GM10248 (cell line): ENCODE results near the gene MISP.

ENCODE experiments used
- CTCF ChIA-PET: fragments of 300-600 bp; sonication (Branson Sonifier 250); formaldehyde crosslinking; extraction: SDS; loops from one replicate; lab custom pipeline; 2021; ENCODE audit warnings: antibody characterized with exemption; lab: Yijun Ruan, JAX
- POLR2A ChIA-PET: fragments of 350-650 bp; sonication (Branson Sonifier 250); formaldehyde crosslinking; extraction: SDS; loops from one replicate; lab custom pipeline; 2020; ENCODE audit warnings: antibody characterized with exemption; lab: Yijun Ruan, JAX
- DNase-seq: peaks from one replicate; pipeline ENCODE4 v3.0.0; 2012; ENCODE audit errors: extremely low spot score
- TF ChIP-seq, protein P1 (sequence below): IDR thresholded peaks from 2 replicates; pipeline ENCODE4 v1.5.1; 2012; ENCODE audit warnings: mild to moderate bottlenecking, low read depth; ENCODE audit errors: extremely low read depth, missing control alignments, control extremely low read depth

Gene MISP

GRCh38 chr19:784541-784940, 33.6 kb downstream of the MISP start:
- TF ChIP-seq, protein P1, sequence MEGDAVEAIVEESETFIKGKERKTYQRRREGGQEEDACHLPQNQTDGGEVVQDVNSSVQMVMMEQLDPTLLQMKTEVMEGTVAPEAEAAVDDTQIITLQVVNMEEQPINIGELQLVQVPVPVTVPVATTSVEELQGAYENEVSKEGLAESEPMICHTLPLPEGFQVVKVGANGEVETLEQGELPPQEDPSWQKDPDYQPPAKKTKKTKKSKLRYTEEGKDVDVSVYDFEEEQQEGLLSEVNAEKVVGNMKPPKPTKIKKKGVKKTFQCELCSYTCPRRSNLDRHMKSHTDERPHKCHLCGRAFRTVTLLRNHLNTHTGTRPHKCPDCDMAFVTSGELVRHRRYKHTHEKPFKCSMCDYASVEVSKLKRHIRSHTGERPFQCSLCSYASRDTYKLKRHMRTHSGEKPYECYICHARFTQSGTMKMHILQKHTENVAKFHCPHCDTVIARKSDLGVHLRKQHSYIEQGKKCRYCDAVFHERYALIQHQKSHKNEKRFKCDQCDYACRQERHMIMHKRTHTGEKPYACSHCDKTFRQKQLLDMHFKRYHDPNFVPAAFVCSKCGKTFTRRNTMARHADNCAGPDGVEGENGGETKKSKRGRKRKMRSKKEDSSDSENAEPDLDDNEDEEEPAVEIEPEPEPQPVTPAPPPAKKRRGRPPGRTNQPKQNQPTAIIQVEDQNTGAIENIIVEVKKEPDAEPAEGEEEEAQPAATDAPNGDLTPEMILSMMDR: no peak
- POLR2A ChIA-PET: no interaction called here
- CTCF ChIA-PET: no interaction called here
- no peak for DNase-seq

DNA sequence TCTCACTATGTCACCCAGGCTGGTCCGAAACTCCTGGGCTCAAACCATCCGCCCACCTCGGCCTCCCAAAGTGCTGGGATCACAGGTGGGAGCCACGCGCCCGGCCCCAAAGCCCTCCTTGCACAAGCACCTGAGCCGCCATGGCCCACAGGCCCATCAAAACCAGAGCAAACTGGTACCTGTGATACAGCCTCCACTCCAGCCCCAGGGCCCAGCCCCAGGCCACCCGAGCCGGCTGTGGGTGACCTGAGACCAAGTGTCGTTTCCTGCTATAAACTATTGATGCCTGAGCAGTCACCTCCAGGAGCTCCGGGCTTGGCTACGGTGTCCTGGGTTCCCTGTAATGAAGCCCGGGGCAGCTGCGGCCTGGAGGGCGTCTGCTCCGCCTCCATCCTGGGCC, 36.6 kb downstream of the MISP start:
- POLR2A ChIA-PET: no interaction called here
- CTCF ChIA-PET: no interaction called here
- TF ChIP-seq, protein P1: no peak
- no peak for DNase-seq

DNA sequence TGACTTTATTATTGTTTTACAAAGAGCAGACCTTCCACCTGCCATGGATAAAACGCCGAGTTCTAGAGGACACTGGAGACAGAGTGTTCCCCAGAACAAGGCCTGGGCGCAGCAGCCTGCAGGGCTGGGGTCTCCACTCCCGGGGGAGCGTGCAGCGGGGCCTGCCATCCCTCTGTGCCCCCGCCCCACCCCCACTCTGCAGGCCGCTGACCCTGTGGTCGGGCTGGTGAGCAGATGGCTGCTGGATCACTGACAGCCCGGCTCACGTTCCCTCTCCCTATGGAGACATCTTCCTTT, 37.7 kb downstream of the MISP start:
- ChIA-PET CTCF (interaction anchor here (1.2 kb wide), 1 partner anchor 18 kb away, joined by 3 read pairs; no protein-coding TSS in a partner anchor), POLR2A (no interaction called here)
- TF ChIP-seq, protein P1: no peak
- no peak for DNase-seq

DNA sequence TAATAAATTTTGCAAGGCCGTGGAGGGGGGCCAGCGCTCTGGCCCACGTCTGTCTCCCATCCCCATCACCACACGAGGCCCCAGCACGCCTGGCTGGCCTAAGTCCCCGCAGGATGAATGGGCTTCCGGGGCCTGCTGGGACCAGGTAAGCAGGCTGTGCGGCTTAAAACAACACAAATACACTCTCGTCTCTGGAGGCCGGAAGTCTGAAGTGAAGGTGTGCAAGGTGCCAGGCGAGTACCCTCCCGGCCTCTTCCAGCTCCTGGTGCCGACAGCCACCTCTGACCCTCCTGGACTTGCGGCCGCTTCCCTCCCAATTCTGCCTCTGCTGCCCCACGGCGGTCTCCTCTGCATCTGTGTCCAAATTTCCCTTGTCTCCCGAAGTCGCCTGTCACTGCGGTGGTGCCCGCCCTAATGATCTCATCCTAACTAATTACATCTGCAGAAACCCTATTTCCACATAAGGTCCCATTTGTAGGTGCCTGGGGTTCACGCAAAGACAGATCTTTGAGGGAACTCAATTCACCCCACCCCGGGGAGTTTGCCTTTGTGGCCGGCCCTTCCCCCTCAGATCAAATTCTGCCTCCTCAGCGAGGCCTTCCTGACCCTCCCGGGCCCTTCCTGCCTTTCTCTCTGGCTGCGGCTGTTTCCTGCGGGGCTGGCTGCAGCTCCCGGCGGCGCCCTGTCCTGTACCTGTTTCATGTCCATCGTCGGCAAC, 38.2 kb downstream of the MISP start:
- POLR2A ChIA-PET: no interaction called here
- TF ChIP-seq, protein P1: no peak
- DNase-seq: no peak
- CTCF ChIA-PET: interaction anchor here (1.2 kb wide), 1 partner anchor 18 kb away, joined by 3 read pairs; no protein-coding TSS in a partner anchor

GRCh38 chr19:789701-790060, 38.8 kb downstream of the MISP start:
- CTCF ChIA-PET: no interaction called here
- TF ChIP-seq, protein P1: no peak
- no peak for DNase-seq
- POLR2A ChIA-PET: no interaction called here

DNA sequence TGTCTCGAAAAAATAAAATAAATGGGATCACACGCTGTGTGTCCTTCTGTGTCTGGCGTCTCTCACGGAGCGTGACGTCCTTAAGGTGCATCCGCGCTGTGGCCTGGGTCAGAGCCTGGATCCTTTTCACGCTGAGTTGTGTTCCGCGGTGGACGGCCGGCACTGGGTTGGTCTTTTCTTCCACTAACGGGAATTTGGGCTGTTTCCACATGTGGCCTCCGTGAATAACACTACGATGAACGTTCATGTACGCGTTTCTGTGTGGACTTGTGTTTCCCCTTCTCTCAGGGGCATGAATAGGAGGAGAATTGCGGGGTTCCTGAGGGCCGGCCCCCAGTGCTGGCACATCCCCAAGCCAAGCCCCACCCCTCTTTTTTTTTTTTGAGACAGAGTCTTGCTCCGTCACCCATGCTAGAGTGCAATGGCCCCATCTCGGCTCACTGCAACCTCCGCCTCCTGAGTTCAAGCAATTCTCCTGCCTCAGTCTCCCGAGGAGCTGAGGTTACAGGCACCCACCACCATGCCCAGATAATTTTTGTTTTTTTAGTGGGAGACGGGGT, 40.2 kb downstream of the MISP start:
- no peak for DNase-seq
- ChIA-PET CTCF (no interaction called here), POLR2A (no interaction called here)
- TF ChIP-seq, protein P1: no peak
